Calu3 (cell line): ENCODE results near the gene FBXL5. TPM values are rescaled to one million over a fixed set of nuclear protein-coding genes. Genes with fewer than 3 reads are reported as not detected.

Experiments
- BruUV-seq: library from RNA; stranded (reverse); fragments of 400-500 nt; replicated peaks from 2 replicates; lab custom pipeline; 2021; lab: Mats Ljungman, UMichigan
- CTCF ChIA-PET: fragments of 300-600 bp; sonication (Branson Sonifier 250); formaldehyde crosslinking; loops from one replicate; lab custom pipeline; 2022; ENCODE audit warnings: antibody characterized with exemption; lab: Charles Lee
- DNase-seq: peaks from one replicate; pipeline ENCODE4 v3.0.0; 2022
- H3K27ac Mint-ChIP-seq: one replicate; pipeline ENCODE4 v1.8.0; 2022; ENCODE audit warnings: mixed read lengths; ENCODE audit not compliant: unreplicated experiment
- H3K27me3 Mint-ChIP-seq: one replicate; pipeline ENCODE4 v1.8.0; 2022; ENCODE audit warnings: mixed read lengths; ENCODE audit not compliant: unreplicated experiment
- H3K36me3 Mint-ChIP-seq: one replicate; pipeline ENCODE4 v1.8.0; 2022; ENCODE audit warnings: mild to moderate bottlenecking, moderate library complexity, mixed read lengths; ENCODE audit not compliant: insufficient read depth, unreplicated experiment
- H3K4me1 Mint-ChIP-seq: one replicate; pipeline ENCODE4 v1.8.0; 2022; ENCODE audit warnings: mild to moderate bottlenecking, low read depth, mixed read lengths; ENCODE audit not compliant: unreplicated experiment
- H3K4me3 Mint-ChIP-seq: one replicate; pipeline ENCODE4 v1.8.0; 2022; ENCODE audit warnings: mild to moderate bottlenecking, low read depth, moderate library complexity, mixed read lengths; ENCODE audit not compliant: unreplicated experiment
- H3K9me3 Mint-ChIP-seq: one replicate; pipeline ENCODE4 v1.8.0; 2022; ENCODE audit warnings: low read depth, mixed read lengths; ENCODE audit not compliant: unreplicated experiment
- CTCF ChIP-seq: fragments of 200-600 bp; IDR thresholded peaks from one replicate; pipeline ENCODE4 v1.8.0; 2022; ENCODE audit warnings: antibody characterized with exemption; ENCODE audit not compliant: unreplicated experiment
- intact Hi-C: fragments of 100-400 bp; cut with micrococcal nuclease; formaldehyde crosslinking; loops from one replicate; pipeline ENCODE4 v1.10.0; 2022; ENCODE audit not compliant: unreplicated experiment
- total RNA-seq: library from RNA; stranded (reverse); gene quantifications from 2 replicates; pipeline ENCODE4 v1.2.3, GENCODE V29; 2022

The FBXL5 gene
- total RNA-seq, 1 experiment from 2014 or later: 27.0 TPM

- DNase-seq: no peak
- no peak for TF ChIP-seq CTCF
- intact Hi-C loops: no loop called here
- no peaks in the 10 kb centered on the region for H3K27me3 Mint-ChIP-seq
- peaks cover 15% of the 10 kb centered on the region for H3K36me3 Mint-ChIP-seq
- peaks cover 35% of the 10 kb centered on the region for H3K4me1 Mint-ChIP-seq
- peaks cover 4% of the 10 kb centered on the region for H3K9me3 Mint-ChIP-seq
- no peak overlapping the region for H3K4me3 Mint-ChIP-seq
- CTCF ChIA-PET: no interaction called here
- H3K27ac Mint-ChIP-seq: peak overlapping the region; percentile 8
- no TSS peak for BruUV-seq
Observed at GRCh38 chr4:15696866-15697265, 41.7 kb upstream of the FBXL5 start.

GRCh38 chr4:15695729-15696128 lies 40.6 kb upstream of the FBXL5 start:
- Mint-ChIP-seq H3K36me3 (peaks cover 15% of the 10 kb centered on the region), H3K27ac (peak overlapping the region; percentile 99), H3K4me3 (no peak overlapping the region), H3K9me3 (peaks cover 4% of the 10 kb centered on the region), H3K4me1 (peaks cover 37% of the 10 kb centered on the region), H3K27me3 (no peaks in the 10 kb centered on the region)
- no peak for TF ChIP-seq CTCF
- intact Hi-C loops: no loop called here
- CTCF ChIA-PET: interaction anchor here (0.7 to 1.1 kb wide), 4 partner anchors 13 to 221 kb away, joined by 3 to 6 read pairs (median 4); no protein-coding TSS in a partner anchor
- no TSS peak for BruUV-seq
- no peak for DNase-seq

GRCh38 chr4:15695240-15695699 lies 40.1 kb upstream of the FBXL5 start:
- intact Hi-C loops: no loop called here
- H3K9me3 Mint-ChIP-seq: peaks cover 4% of the 10 kb centered on the region
- peaks cover 15% of the 10 kb centered on the region for H3K36me3 Mint-ChIP-seq
- TF ChIP-seq CTCF: no peak
- DNase-seq: peak; percentile 16
- CTCF ChIA-PET: interaction anchor here (0.7 to 1.1 kb wide), 5 partner anchors 13 to 220 kb away, joined by 3 to 6 read pairs (median 4); no protein-coding TSS in a partner anchor
- BruUV-seq: no TSS peak
- peak overlapping the region; percentile 16 for H3K4me3 Mint-ChIP-seq
- H3K27ac Mint-ChIP-seq: peak overlapping the region; percentile 99
- peaks cover 41% of the 10 kb centered on the region for H3K4me1 Mint-ChIP-seq
- H3K27me3 Mint-ChIP-seq: no peaks in the 10 kb centered on the region

GRCh38 chr4:15694431-15694830 lies 39.3 kb upstream of the FBXL5 start:
- H3K4me1 Mint-ChIP-seq: peaks cover 45% of the 10 kb centered on the region
- peak overlapping the region; percentile 99 for H3K27ac Mint-ChIP-seq

More at GRCh38 chr4:15694431-15694830, 39.3 kb upstream of the FBXL5 start:
- CTCF ChIA-PET: interaction anchor here (1.1 kb wide), 2 partner anchors 12 to 28 kb away, joined by 3 to 5 read pairs; no protein-coding TSS in a partner anchor
- peaks cover 4% of the 10 kb centered on the region for H3K9me3 Mint-ChIP-seq
- peaks cover 15% of the 10 kb centered on the region for H3K36me3 Mint-ChIP-seq
- H3K4me3 Mint-ChIP-seq: peak overlapping the region; percentile 58
- DNase-seq: peak; percentile 16
- intact Hi-C loops: no loop called here
- H3K27me3 Mint-ChIP-seq: no peaks in the 10 kb centered on the region
- no peak for TF ChIP-seq CTCF
- TSS peak; percentile 42 for BruUV-seq
